HEK293 (cell line): ENCODE measurements around the gene SLF2.

Experiments used
- CTCF ChIA-PET: fragments of 350-600 bp; formaldehyde crosslinking; extraction: SDS; loops from one replicate; lab custom pipeline; 2021; ENCODE audit warnings: antibody characterized with exemption; lab: Yijun Ruan, JAX
- POLR2A ChIA-PET: fragments of 300-600 bp; formaldehyde crosslinking; extraction: SDS; loops from one replicate; lab custom pipeline; 2020; ENCODE audit warnings: antibody characterized with exemption, inconsistent platforms; lab: Yijun Ruan, JAX
- H3K27ac ChIP-seq: fragments of 200-500 bp; sonication (Bioruptor generic); 2 replicates; pipeline ENCODE4 v1.5.1; 2014; ENCODE audit warnings: low read depth, low read length, control low read depth, inconsistent platforms; ENCODE audit errors: extremely low read depth
- H3K36me3 ChIP-seq, 2 experiments: fragments of 200-500 bp in 1 of 2; sonication (Bioruptor generic) in 1 of 2; 1 replicate in 1 of 2; 2 replicates in 1 of 2; pipeline ENCODE4 v1.5.1; 2014 to 2017; ENCODE audit warnings: inconsistent platforms in 2 of 2, low read length in 2 of 2; ENCODE audit not compliant: control insufficient read depth in 2 of 2, insufficient read depth in 1 of 2
- H3K4me1 ChIP-seq: fragments of 200-500 bp; sonication (Bioruptor generic); 2 replicates; pipeline ENCODE4 v1.5.1; 2014; ENCODE audit warnings: mild to moderate bottlenecking, low read length, inconsistent platforms; ENCODE audit not compliant: control insufficient read depth, insufficient read depth
- H3K4me3 ChIP-seq: 2 replicates; pipeline ENCODE4 v1.5.1; 2011; ENCODE audit warnings: low read depth, mild to moderate bottlenecking, control low read depth, low read length, moderate library complexity
- H3K9me3 ChIP-seq: fragments of 200-500 bp; sonication (Bioruptor generic); 2 replicates; pipeline ENCODE4 v1.5.1; 2014; ENCODE audit warnings: low read depth, low read length, inconsistent platforms; ENCODE audit not compliant: control insufficient read depth, insufficient read depth
- KLF1 ChIP-seq: fragments of 450-650 bp; formaldehyde crosslinking; IDR thresholded peaks from 2 replicates; pipeline ENCODE4 v1.5.1; 2016; ENCODE audit warnings: missing biosample characterization, missing genetic modification characterization
- KLF16 ChIP-seq: fragments of 450-650 bp; formaldehyde crosslinking; IDR thresholded peaks from 2 replicates; pipeline ENCODE4 v1.5.1; 2017; ENCODE audit warnings: missing biosample characterization, missing genetic modification characterization
- KLF17 ChIP-seq: fragments of 450-650 bp; formaldehyde crosslinking; IDR thresholded peaks from 2 replicates; pipeline ENCODE4 v1.5.1; 2016; ENCODE audit warnings: missing biosample characterization, missing genetic modification characterization
- MEIS1 ChIP-seq: sonication (generic); formaldehyde crosslinking; IDR thresholded peaks from 2 replicates; pipeline ENCODE4 v1.8.1; 2022; ENCODE audit warnings: missing genetic modification reagents, mild to moderate bottlenecking, borderline replicate concordance
- MZF1 ChIP-seq: fragments of 450-650 bp; formaldehyde crosslinking; IDR thresholded peaks from 2 replicates; pipeline ENCODE4 v1.5.1; 2017; ENCODE audit warnings: missing biosample characterization, missing genetic modification characterization, borderline replicate concordance
- OSR2 ChIP-seq: fragments of 450-650 bp; formaldehyde crosslinking; IDR thresholded peaks from 2 replicates; pipeline ENCODE4 v1.5.1; 2016; ENCODE audit warnings: missing biosample characterization, missing genetic modification characterization
- SALL2 ChIP-seq: fragments of 450-650 bp; formaldehyde crosslinking; IDR thresholded peaks from 2 replicates; pipeline ENCODE4 v1.5.0; 2017; ENCODE audit warnings: missing biosample characterization, mild to moderate bottlenecking, missing genetic modification characterization, borderline replicate concordance
- SCRT1 ChIP-seq: fragments of 450-650 bp; formaldehyde crosslinking; IDR thresholded peaks from 2 replicates; pipeline ENCODE4 v1.5.1; 2016; ENCODE audit warnings: missing biosample characterization, missing genetic modification characterization, borderline replicate concordance
- SCRT2 ChIP-seq: fragments of 450-650 bp; formaldehyde crosslinking; IDR thresholded peaks from 2 replicates; pipeline ENCODE4 v1.5.1; 2016; ENCODE audit warnings: missing biosample characterization, missing genetic modification characterization
- TCF7L2 ChIP-seq: IDR thresholded peaks from 2 replicates; pipeline ENCODE4 v1.6.1; 2011; ENCODE audit warnings: low read depth, mild to moderate bottlenecking, inconsistent platforms, low read length, moderate library complexity, borderline replicate concordance
- WT1 ChIP-seq: fragments of 450-650 bp; formaldehyde crosslinking; IDR thresholded peaks from 2 replicates; pipeline ENCODE4 v1.5.1; 2016; ENCODE audit warnings: missing biosample characterization, missing genetic modification characterization
- YY2 ChIP-seq: fragments of 450-650 bp; formaldehyde crosslinking; IDR thresholded peaks from 2 replicates; pipeline ENCODE4 v1.5.1; 2016; ENCODE audit warnings: missing biosample characterization, missing genetic modification characterization
- ZBTB1 ChIP-seq: fragments of 450-650 bp; formaldehyde crosslinking; IDR thresholded peaks from 2 replicates; pipeline ENCODE4 v1.5.1; 2016; ENCODE audit warnings: missing biosample characterization, missing genetic modification characterization
- ZBTB17 ChIP-seq: fragments of 450-650 bp; formaldehyde crosslinking; IDR thresholded peaks from 2 replicates; pipeline ENCODE4 v1.5.1; 2016; ENCODE audit warnings: missing biosample characterization, missing genetic modification characterization
- ZBTB21 ChIP-seq: fragments of 450-650 bp; formaldehyde crosslinking; IDR thresholded peaks from 2 replicates; pipeline ENCODE4 v1.5.1; 2017; ENCODE audit warnings: missing biosample characterization, missing genetic modification characterization
- ZBTB8A ChIP-seq: fragments of 450-650 bp; formaldehyde crosslinking; IDR thresholded peaks from 2 replicates; pipeline ENCODE4 v1.5.1; 2016; ENCODE audit warnings: missing biosample characterization, missing genetic modification characterization
- ZFHX2 ChIP-seq: fragments of 450-650 bp; formaldehyde crosslinking; conservative IDR thresholded peaks from 2 replicates; pipeline ENCODE4 v1.5.1; 2016; ENCODE audit warnings: missing biosample characterization, missing genetic modification characterization
- ZNF10 ChIP-seq: fragments of 450-650 bp; formaldehyde crosslinking; IDR thresholded peaks from 2 replicates; pipeline ENCODE4 v1.5.1; 2017; ENCODE audit warnings: missing biosample characterization, missing genetic modification characterization
- ZNF157 ChIP-seq: fragments of 450-650 bp; formaldehyde crosslinking; IDR thresholded peaks from 2 replicates; pipeline ENCODE4 v1.5.1; 2016; ENCODE audit warnings: missing biosample characterization, missing genetic modification characterization
- ZNF239 ChIP-seq: fragments of 450-650 bp; formaldehyde crosslinking; IDR thresholded peaks from 2 replicates; pipeline ENCODE4 v1.5.1; 2016; ENCODE audit warnings: missing biosample characterization, missing genetic modification characterization
- ZNF266 ChIP-seq: fragments of 450-650 bp; formaldehyde crosslinking; IDR thresholded peaks from 2 replicates; pipeline ENCODE4 v1.5.1; 2016; ENCODE audit warnings: missing biosample characterization, missing genetic modification characterization, low read depth
- ZNF335 ChIP-seq: fragments of 450-650 bp; formaldehyde crosslinking; conservative IDR thresholded peaks from 2 replicates; pipeline ENCODE4 v1.5.1; 2016; ENCODE audit warnings: missing biosample characterization, missing genetic modification characterization
- ZNF394 ChIP-seq: fragments of 450-650 bp; formaldehyde crosslinking; IDR thresholded peaks from 2 replicates; pipeline ENCODE4 v1.5.1; 2016; ENCODE audit warnings: missing biosample characterization, missing genetic modification characterization, mild to moderate bottlenecking, moderate library complexity, borderline replicate concordance
- ZNF513 ChIP-seq: fragments of 450-650 bp; IDR thresholded peaks from 2 replicates; pipeline ENCODE4 v1.5.1; 2018; ENCODE audit warnings: missing biosample characterization, missing genetic modification characterization
- ZNF529 ChIP-seq: fragments of 450-650 bp; formaldehyde crosslinking; IDR thresholded peaks from 2 replicates; pipeline ENCODE4 v1.5.1; 2017; ENCODE audit warnings: missing genetic modification characterization, missing biosample characterization; ENCODE audit not compliant: insufficient replicate concordance
- ZNF645 ChIP-seq: fragments of 450-650 bp; formaldehyde crosslinking; IDR thresholded peaks from 2 replicates; pipeline ENCODE4; 2016; ENCODE audit warnings: missing biosample characterization, missing genetic modification characterization
- ZNF658 ChIP-seq: fragments of 450-650 bp; formaldehyde crosslinking; IDR thresholded peaks from 2 replicates; pipeline ENCODE4; 2016; ENCODE audit warnings: missing biosample characterization, missing genetic modification characterization
- ZSCAN30 ChIP-seq: fragments of 450-650 bp; IDR thresholded peaks from 2 replicates; pipeline ENCODE4 v1.5.1; 2018; ENCODE audit warnings: missing biosample characterization, mild to moderate bottlenecking, missing genetic modification characterization, moderate library complexity

Gene SLF2

GRCh38 chr10:100894589-100895294 lies 18.0 kb upstream of the SLF2 start (continued):
- TF ChIP-seq SALL2 (no peak), YY2 (tag by site-specific recombination) (no peak), ZNF266 (tag by site-specific recombination) (no peak), ZNF10 (tag by site-specific recombination) (no peak), OSR2 (tag by site-specific recombination) (peak; percentile 72), ZNF335 (tag by site-specific recombination) (no peak; the same call in 1 of the 2 replicates), KLF16 (no peak), ZBTB17 (tag by site-specific recombination) (peak; percentile 6; the same call in 1 of the 2 replicates), ZBTB21 (tag by site-specific recombination) (no peak), ZNF658 (tag by site-specific recombination) (no peak), ZBTB1 (no peak), ZNF645 (tag by site-specific recombination) (no peak), ZNF157 (tag by site-specific recombination) (no peak), ZNF239 (tag by site-specific recombination) (no peak), ZNF529 (tag by site-specific recombination) (no peak), ZFHX2 (tag by site-specific recombination) (no peak), KLF17 (no peak), MEIS1 (no peak), TCF7L2 (no peak)
- TF ChIP-seq, all 188 proteins: peak for 4

GRCh38 chr10:100895346-100895745 lies 17.4 kb upstream of the SLF2 start:
- Histone ChIP-seq H3K27ac (no peak overlapping the region), H3K36me3 (no peaks in the 10 kb centered on the region), H3K4me3 (no peak overlapping the region), H3K4me1 (peaks cover 17% of the 10 kb centered on the region), H3K9me3 (no peaks in the 10 kb centered on the region)
- TF ChIP-seq SCRT2 (peak; percentile 75), ZNF394 (tag by site-specific recombination) (peak; percentile 90; the same call in 1 of the 2 replicates), MZF1 (tag by site-specific recombination) (peak; percentile 64; the same call in 1 of the 2 replicates), ZSCAN30 (tag by site-specific recombination) (no peak), ZNF335 (tag by site-specific recombination) (peak; percentile 28; the same call in 1 of the 2 replicates), WT1 (peak; percentile 85), KLF1 (peak; percentile 53), SCRT1 (tag by site-specific recombination) (peak; percentile 41; the same call in 1 of the 2 replicates), ZBTB8A (tag by site-specific recombination) (no peak), ZNF513 (no peak), KLF17 (peak; percentile 84; the same call in 1 of the 2 replicates)
- CTCF ChIA-PET: interaction anchor here (0.6 to 2.0 kb wide), 4 partner anchors 14 to 326 kb away, joined by 3 to 7 read pairs (median 4); no protein-coding TSS in a partner anchor
- POLR2A ChIA-PET: no interaction called here
